Liver (tissue), 9 donors: Measurements from ENCODE around the gene GRIN3B. TPM values are rescaled to one million over a fixed set of nuclear protein-coding genes. Genes with fewer than 3 reads are reported as not detected.
A peak's percentile ranks its signal among the peaks of the same experiment; 100 is the strongest.

ENCODE experiments used
- DNase-seq: peaks from one replicate; pipeline ENCODE4 v3.0.0-alpha.2; 2017; ENCODE audit warnings: low spot score
- H3K27ac ChIP-seq, 2 donors: one replicate each; pipeline ENCODE4 v1.7.0; 2013; ENCODE audit warnings: inconsistent platforms in 2 of 2, low read length in 2 of 2, control low read depth in 1 of 2, low read depth in 1 of 2, mild to moderate bottlenecking in 1 of 2
- H3K27me3 ChIP-seq, 4 donors: one replicate each; pipeline versions ENCODE4 v1.6.1 to v1.7.0; 2013; ENCODE audit warnings: low read length in 3 of 4, inconsistent platforms in 1 of 4, mild to moderate bottlenecking in 1 of 4, moderate library complexity in 1 of 4; ENCODE audit not compliant: control insufficient read depth in 4 of 4, insufficient read depth in 4 of 4
- H3K36me3 ChIP-seq, 4 donors: one replicate each; pipeline versions ENCODE4 v1.6.1 to v1.7.0; 2013; ENCODE audit warnings: low read length in 3 of 4, mild to moderate bottlenecking in 3 of 4, low read depth in 1 of 4, moderate library complexity in 1 of 4; ENCODE audit not compliant: control insufficient read depth in 4 of 4, insufficient read depth in 3 of 4
- H3K4me1 ChIP-seq, 4 donors: one replicate each; pipeline versions ENCODE4 v1.6.1 to v1.7.0; 2013; ENCODE audit warnings: low read length in 3 of 4, mild to moderate bottlenecking in 3 of 4, moderate library complexity in 1 of 4; ENCODE audit not compliant: control insufficient read depth in 4 of 4, insufficient read depth in 4 of 4
- H3K4me3 ChIP-seq, 3 donors: one replicate each; pipeline versions ENCODE4 v1.6.1 to v1.7.0; 2013; ENCODE audit warnings: low read length in 3 of 3, control low read depth in 1 of 3, low read depth in 1 of 3, mild to moderate bottlenecking in 1 of 3
- H3K9ac ChIP-seq, 2 donors: one replicate each; pipeline ENCODE4 v1.7.0; 2013; ENCODE audit warnings: low read length in 2 of 2, mild to moderate bottlenecking in 2 of 2, moderate library complexity in 2 of 2, control low read depth in 1 of 2, low read depth in 1 of 2
- H3K9me3 ChIP-seq, 4 donors: one replicate each; pipeline versions ENCODE4 v1.6.1 to v1.7.0; 2013; ENCODE audit warnings: low read length in 3 of 4; ENCODE audit not compliant: control insufficient read depth in 4 of 4
- FOXA1 ChIP-seq: IDR thresholded peaks from 2 replicates; pipeline ENCODE4 v1.6.1; 2016; ENCODE audit warnings: antibody characterized with exemption
- GABPA ChIP-seq, 2 donors: IDR thresholded peaks in 1 of 2; conservative IDR thresholded peaks in 1 of 2; 2 replicates each; pipeline ENCODE4 v1.6.1; 2016; ENCODE audit warnings: antibody characterized with exemption in 2 of 2, mild to moderate bottlenecking in 1 of 2, moderate library complexity in 1 of 2
- HNF4A ChIP-seq, 2 donors: conservative IDR thresholded peaks; 2 replicates each; pipeline ENCODE4 v1.6.1; 2016; ENCODE audit warnings: antibody characterized with exemption in 2 of 2, mild to moderate bottlenecking in 2 of 2
- JUND ChIP-seq, 2 donors: IDR thresholded peaks; 2 replicates each; pipeline ENCODE4 v1.6.1; 2016; ENCODE audit warnings: antibody characterized with exemption in 2 of 2
- NR2F2 ChIP-seq: IDR thresholded peaks from 2 replicates; pipeline ENCODE4 v1.6.1; 2016; ENCODE audit warnings: antibody characterized with exemption
- RAD21 ChIP-seq, 2 donors: IDR thresholded peaks; 2 replicates each; pipeline ENCODE4 v1.6.1; 2016; ENCODE audit warnings: antibody characterized with exemption in 2 of 2, mild to moderate bottlenecking in 2 of 2
- RXRA ChIP-seq, 2 donors: IDR thresholded peaks; 2 replicates each; pipeline ENCODE4 v1.6.1; 2017 to 2018; ENCODE audit warnings: antibody characterized with exemption in 2 of 2, mild to moderate bottlenecking in 1 of 2
- SP1 ChIP-seq: IDR thresholded peaks from 2 replicates; pipeline ENCODE4 v1.6.1; 2018; ENCODE audit warnings: antibody characterized with exemption, mild to moderate bottlenecking
- YY1 ChIP-seq: IDR thresholded peaks from 2 replicates; pipeline ENCODE4 v1.6.1; 2016; ENCODE audit warnings: antibody characterized with exemption, mild to moderate bottlenecking
- WGBS: extraction: QIAGEN DNeasy Blood & Tissue Kit; methylation state at CpG from one replicate; pipeline ENCODE4 v1.1.7; 2013; 5-methylcytosine and 5-hydroxymethylcytosine counted together
- polyA plus RNA-seq, 2 donors: library from polyadenylated mRNA; stranded (reverse) in 1 of 2; unstranded in 1 of 2; fragments of 200-250 nt in 1 of 2; fragments of >200 nt in 1 of 2; fragmentation: Nextera tagmentation in 1 of 2; extraction: Ambion mirVana in 1 of 2; gene quantifications; one replicate each; pipeline versions ENCODE4 v1.2.1 to v1.2.3, GENCODE V29; 2013 to 2015
- total RNA-seq, 2 donors: library from RNA; depleted of rRNA; stranded (reverse); fragments of >200 nt; gene quantifications; one replicate each; pipeline ENCODE4 v1.2.3, GENCODE V29; 2014
- TF ChIP-seq, protein P1 (sequence below): IDR thresholded peaks from 2 replicates; pipeline ENCODE4 v1.6.1; 2016; ENCODE audit warnings: antibody characterized with exemption
- TF ChIP-seq, protein P2 (sequence below): IDR thresholded peaks from 2 replicates; pipeline ENCODE4 v1.6.1; 2016; ENCODE audit warnings: antibody characterized with exemption
- TF ChIP-seq, protein P3 (sequence below): IDR thresholded peaks from 2 replicates; pipeline ENCODE4 v1.6.1; 2016; ENCODE audit warnings: antibody characterized with exemption
- donor health status: healthy.
- donor health status: healthy.
- donor health status: healthy.
- donor health status: healthy.
- donor health status: healthy.

Gene GRIN3B
- total and polyA plus RNA-seq, 4 donors, result 0.05 TPM; not detected in 3

DNA sequence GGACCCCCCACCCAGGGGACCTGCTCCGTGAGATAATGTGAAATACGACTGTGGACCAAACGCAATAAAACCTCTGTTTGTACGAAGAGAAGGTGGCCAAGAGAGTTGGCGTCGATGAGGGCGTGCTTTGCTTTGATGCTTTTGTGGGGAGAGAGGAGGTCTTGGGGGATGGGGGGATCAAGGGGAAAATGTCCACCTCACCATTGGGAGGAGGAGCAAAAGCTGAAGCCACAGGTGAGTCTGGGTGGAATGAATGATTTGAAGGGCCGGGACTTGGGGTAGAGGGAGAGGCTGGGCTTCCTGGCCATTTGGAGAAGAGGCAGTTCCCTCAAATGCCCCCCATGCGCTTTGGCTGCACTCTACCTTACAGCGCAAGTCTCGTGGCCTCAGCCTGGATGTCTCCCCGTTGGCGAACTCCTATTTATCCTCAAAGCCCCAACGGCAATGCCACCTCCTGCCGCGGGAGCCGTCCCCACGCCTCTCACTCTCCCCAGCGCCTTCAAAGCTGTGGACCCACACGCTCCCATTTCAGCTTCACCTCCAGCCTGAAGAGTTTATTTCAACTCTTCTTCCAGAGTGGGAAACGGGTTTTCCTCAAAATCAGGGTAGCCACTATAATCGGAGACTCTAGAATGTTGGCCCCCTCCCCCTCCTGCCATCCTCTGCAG, 38.9 kb downstream of the GRIN3B start:
- Histone ChIP-seq H3K36me3 (peaks cover 0 to 2% (median 0%) of the 10 kb centered on the region in 4 donors), H3K4me3 (no peak overlapping the region), H3K27me3 (no peaks in the 10 kb centered on the region), H3K4me1 (peaks cover 5 to 24% (median 16%) of the 10 kb centered on the region in 4 donors), H3K9ac (no peak overlapping the region), H3K27ac (no peak overlapping the region), H3K9me3 (no peaks in the 10 kb centered on the region)
- no peak for TF ChIP-seq SP1
- TF ChIP-seq FOXA1, result no peak
- TF ChIP-seq, protein P1, sequence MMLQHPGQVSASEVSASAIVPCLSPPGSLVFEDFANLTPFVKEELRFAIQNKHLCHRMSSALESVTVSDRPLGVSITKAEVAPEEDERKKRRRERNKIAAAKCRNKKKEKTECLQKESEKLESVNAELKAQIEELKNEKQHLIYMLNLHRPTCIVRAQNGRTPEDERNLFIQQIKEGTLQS, result no peak
- no peak for TF ChIP-seq YY1
- TF ChIP-seq HNF4A (conservative IDR thresholded peaks at IDR 0.05), result no peak
- TF ChIP-seq, protein P2, sequence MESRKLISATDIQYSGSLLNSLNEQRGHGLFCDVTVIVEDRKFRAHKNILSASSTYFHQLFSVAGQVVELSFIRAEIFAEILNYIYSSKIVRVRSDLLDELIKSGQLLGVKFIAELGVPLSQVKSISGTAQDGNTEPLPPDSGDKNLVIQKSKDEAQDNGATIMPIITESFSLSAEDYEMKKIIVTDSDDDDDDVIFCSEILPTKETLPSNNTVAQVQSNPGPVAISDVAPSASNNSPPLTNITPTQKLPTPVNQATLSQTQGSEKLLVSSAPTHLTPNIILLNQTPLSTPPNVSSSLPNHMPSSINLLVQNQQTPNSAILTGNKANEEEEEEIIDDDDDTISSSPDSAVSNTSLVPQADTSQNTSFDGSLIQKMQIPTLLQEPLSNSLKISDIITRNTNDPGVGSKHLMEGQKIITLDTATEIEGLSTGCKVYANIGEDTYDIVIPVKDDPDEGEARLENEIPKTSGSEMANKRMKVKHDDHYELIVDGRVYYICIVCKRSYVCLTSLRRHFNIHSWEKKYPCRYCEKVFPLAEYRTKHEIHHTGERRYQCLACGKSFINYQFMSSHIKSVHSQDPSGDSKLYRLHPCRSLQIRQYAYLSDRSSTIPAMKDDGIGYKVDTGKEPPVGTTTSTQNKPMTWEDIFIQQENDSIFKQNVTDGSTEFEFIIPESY, result no peak
- no peak for TF ChIP-seq GABPA (IDR thresholded peaks at IDR 0.05 in 1 of 2, conservative IDR thresholded peaks at IDR 0.05 in 1 of 2)
- TF ChIP-seq, protein P3, sequence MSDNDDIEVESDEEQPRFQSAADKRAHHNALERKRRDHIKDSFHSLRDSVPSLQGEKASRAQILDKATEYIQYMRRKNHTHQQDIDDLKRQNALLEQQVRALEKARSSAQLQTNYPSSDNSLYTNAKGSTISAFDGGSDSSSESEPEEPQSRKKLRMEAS, result no peak
- 78% methylated on average over 22 of the region's 22 CpGs for WGBS
- no peak for DNase-seq

DNA sequence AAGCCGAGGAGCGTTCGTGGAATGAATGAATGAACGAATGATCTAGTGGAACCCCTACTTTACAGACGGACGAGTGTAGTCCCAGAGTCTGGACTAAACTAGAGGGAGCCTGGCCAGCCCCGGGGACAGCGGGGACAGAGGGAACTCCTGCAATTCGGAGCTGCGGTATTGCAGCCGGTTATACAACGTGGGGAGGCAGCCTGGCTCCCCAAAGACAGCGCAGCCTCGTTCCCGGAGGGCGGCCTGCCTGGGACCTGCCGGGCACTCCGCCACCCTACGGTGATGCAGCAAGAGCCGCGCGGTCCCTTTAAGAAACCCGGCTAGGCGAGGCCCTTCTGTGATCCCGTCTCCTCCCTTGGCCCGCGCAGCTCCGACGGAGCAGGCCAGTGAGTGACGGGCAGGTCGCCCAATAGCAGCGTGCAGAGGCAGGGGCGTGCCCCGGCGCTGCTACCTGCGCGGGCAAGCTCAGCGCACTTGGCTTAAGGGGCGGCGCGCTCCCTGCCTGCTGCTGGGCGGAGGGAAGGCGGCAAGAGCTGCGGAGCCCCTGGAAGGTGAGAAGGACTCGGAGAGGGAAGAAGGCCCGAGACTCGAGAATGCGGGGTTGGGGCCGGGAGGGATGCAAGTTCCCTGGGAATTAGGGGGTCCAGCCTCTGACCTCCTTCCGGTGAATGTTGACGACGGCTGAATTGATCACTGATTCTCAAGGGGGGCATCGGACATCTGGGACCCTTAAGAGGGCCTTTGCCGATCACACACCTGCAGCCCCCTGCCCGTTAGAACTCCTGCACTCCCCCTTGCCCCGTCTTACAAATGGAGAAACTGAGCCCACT, 39.6 kb downstream of the GRIN3B start, which contains the start of gene ABCA7:
ABCA7 (plus strand) TSS at position 462 of the 830 bp plus-strand sequence. CDS start 1,255 bp downstream, outside the sequence.
- Histone ChIP-seq H3K36me3 (peaks cover 0 to 2% (median 0%) of the 10 kb centered on the region in 4 donors), H3K4me1 (peaks cover 5 to 24% (median 16%) of the 10 kb centered on the region in 4 donors), H3K27me3 (no peaks in the 10 kb centered on the region), H3K27ac (peak within 1 kb of the TSS in 1 of 2 donors; percentile 56), H3K9me3 (no peaks in the 10 kb centered on the region), H3K9ac (peak within 1 kb of the TSS in 1 of 2 donors; percentile 43), H3K4me3 (peak within 1 kb of the TSS in 2 of 3 donors; percentile 36 to 69)
- no peak for TF ChIP-seq RXRA (IDR thresholded peaks at IDR 0.05)
- peak; percentile 90 for TF ChIP-seq SP1
- TF ChIP-seq JUND (IDR thresholded peaks at IDR 0.05), result no peak
- peak in 1 of 2 donors; percentile 45 for TF ChIP-seq RAD21 (IDR thresholded peaks at IDR 0.05)
- TF ChIP-seq YY1, result peak; percentile 38
- no peak for TF ChIP-seq NR2F2
- peak in 1 of 2 donors; percentile 63 for TF ChIP-seq GABPA (IDR thresholded peaks at IDR 0.05 in 1 of 2, conservative IDR thresholded peaks at IDR 0.05 in 1 of 2)
- TF ChIP-seq, protein P2, result no peak
- TF ChIP-seq, protein P3, result no peak
- DNase-seq, result peak; percentile 100
- WGBS, result 2% methylated on average over 56 of the region's 56 CpGs
